Measurements from ENCODE around the gene RXFP1.

Gene RXFP1

GRCh38 chr4:158519226-158519625 lies 2.5 kb upstream of the RXFP1 start:
- Histone ChIP-seq H2BK5ac (ENCODE audit: low read depth, low read length, poor library complexity) (no peak overlapping the region), H3K9me3 (ENCODE audit: insufficient read depth, low read depth, low read length) (no peaks in the 10 kb centered on the region), H2AFZ (ENCODE audit: insufficient read depth, low read length, poor library complexity) (no peak overlapping the region), H4K12ac (ENCODE audit: low read depth, low read length) (no peak overlapping the region), H3K4me2 (ENCODE audit: low read length) (no peak overlapping the region), H3K4me1 (ENCODE audit: control insufficient read depth in 1 of 2, insufficient read depth in 2 of 2, low read length in 2 of 2) (no peaks in the 10 kb centered on the region), H4K91ac (ENCODE audit: low read depth, low read length) (no peak overlapping the region), H3K27ac (ENCODE audit: low read depth, low read length) (no peak overlapping the region), H3K79me2 (ENCODE audit: control insufficient read depth, insufficient read depth, low read length, poor library complexity) (no peaks in the 10 kb centered on the region), H3K4ac (ENCODE audit: low read depth, low read length) (no peak overlapping the region), H3K4me3 (ENCODE audit: low read depth, low read length) (no peak overlapping the region), H3K27me3 (ENCODE audit: insufficient read depth, low read length) (no peaks in the 10 kb centered on the region), H3K9ac (ENCODE audit: low read length) (no peak overlapping the region), H4K8ac (ENCODE audit: low read depth, low read length) (no peak overlapping the region), H3K18ac (ENCODE audit: low read length) (no peak overlapping the region), H3K23ac (ENCODE audit: low read length) (no peak overlapping the region), H3K14ac (ENCODE audit: low read length) (no peak overlapping the region), H3K79me1 (ENCODE audit: low read length) (no peaks in the 10 kb centered on the region), H2BK12ac (ENCODE audit: low read length) (no peak overlapping the region), H2AK5ac (ENCODE audit: low read length) (no peak overlapping the region), H3K36me3 (ENCODE audit: control insufficient read depth in 1 of 2, insufficient read depth in 2 of 2, low read length in 2 of 2) (no peaks in the 10 kb centered on the region), H2BK120ac (ENCODE audit: insufficient read depth, low read length, poor library complexity) (no peak overlapping the region)
- no peak for DNase-seq
- no CpG with 5 or more reads among the region's 7 CpGs for WGBS (ENCODE audit: extremely low coverage, insufficient coverage, insufficient read length)

DNA sequence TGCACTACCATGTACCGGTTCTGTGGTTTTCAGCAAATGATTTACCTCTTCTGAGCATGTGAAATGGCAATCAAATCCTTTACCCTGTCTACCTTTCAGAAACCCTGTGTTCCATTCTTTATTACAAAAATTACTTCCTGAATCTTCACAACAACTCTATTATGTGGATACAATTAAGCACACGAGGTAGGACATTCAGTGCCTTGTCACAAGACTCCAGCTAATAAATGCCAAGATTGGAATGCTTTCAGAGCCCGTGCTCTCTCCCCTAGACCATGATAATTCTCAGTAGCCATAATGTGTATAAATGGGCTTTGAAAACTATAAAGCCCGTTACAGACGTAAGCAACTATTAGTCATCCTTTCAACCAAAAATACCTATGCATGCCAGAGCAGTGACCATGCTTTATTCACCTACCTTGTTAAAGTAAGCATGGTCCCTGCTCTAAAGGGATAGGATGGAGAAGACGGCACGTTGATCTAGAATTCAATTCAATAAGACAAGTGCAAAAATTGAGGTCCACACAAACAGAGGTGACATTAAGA lies 2.4 kb downstream of the RXFP1 start:
- no peak overlapping the region for H3K9ac ChIP-seq (ENCODE audit: low read length)
- H3K23ac ChIP-seq (ENCODE audit: low read length) = no peak overlapping the region
- no peak overlapping the region for H3K4me3 ChIP-seq (ENCODE audit: low read depth, low read length)
- H3K18ac ChIP-seq (ENCODE audit: low read length) = no peak overlapping the region
- H3K27me3 ChIP-seq (ENCODE audit: insufficient read depth, low read length) = no peaks in the 10 kb centered on the region
- no peak overlapping the region for H3K4ac ChIP-seq (ENCODE audit: low read depth, low read length)
- WGBS (ENCODE audit: extremely low coverage, insufficient coverage, insufficient read length) = no CpG with 5 or more reads among the region's 7 CpGs
- no peaks in the 10 kb centered on the region for H3K36me3 ChIP-seq (ENCODE audit: control insufficient read depth in 1 of 2, insufficient read depth in 2 of 2, low read length in 2 of 2)
- H2AK5ac ChIP-seq (ENCODE audit: low read length) = no peak overlapping the region
- H3K27ac ChIP-seq (ENCODE audit: low read depth, low read length) = no peak overlapping the region
- no peak overlapping the region for H2BK120ac ChIP-seq (ENCODE audit: insufficient read depth, low read length, poor library complexity)
- H4K12ac ChIP-seq (ENCODE audit: low read depth, low read length) = no peak overlapping the region
- no peak overlapping the region for H4K91ac ChIP-seq (ENCODE audit: low read depth, low read length)
- H3K4me1 ChIP-seq (ENCODE audit: control insufficient read depth in 1 of 2, insufficient read depth in 2 of 2, low read length in 2 of 2) = no peaks in the 10 kb centered on the region
- no peaks in the 10 kb centered on the region for H3K79me2 ChIP-seq (ENCODE audit: control insufficient read depth, insufficient read depth, low read length, poor library complexity)
- no peak overlapping the region for H4K8ac ChIP-seq (ENCODE audit: low read depth, low read length)
- H3K14ac ChIP-seq (ENCODE audit: low read length) = no peak overlapping the region
- H3K9me3 ChIP-seq (ENCODE audit: insufficient read depth, low read depth, low read length) = no peaks in the 10 kb centered on the region
- DNase-seq = peak in 1 of 2 donors; percentile 16
- H2BK12ac ChIP-seq (ENCODE audit: low read length) = no peak overlapping the region
- H2BK5ac ChIP-seq (ENCODE audit: low read depth, low read length, poor library complexity) = no peak overlapping the region
- H3K79me1 ChIP-seq (ENCODE audit: low read length) = no peaks in the 10 kb centered on the region
- no peak overlapping the region for H2AFZ ChIP-seq (ENCODE audit: insufficient read depth, low read length, poor library complexity)
- no peak overlapping the region for H3K4me2 ChIP-seq (ENCODE audit: low read length)

- H4K12ac ChIP-seq (ENCODE audit: low read depth, low read length) = no peak overlapping the region
- no peaks in the 10 kb centered on the region for H3K9me3 ChIP-seq (ENCODE audit: insufficient read depth, low read depth, low read length)
- no peak overlapping the region for H3K4ac ChIP-seq (ENCODE audit: low read depth, low read length)
- no CpG with 5 or more reads among the region's 1 CpG for WGBS (ENCODE audit: extremely low coverage, insufficient coverage, insufficient read length)
- no peak overlapping the region for H2BK12ac ChIP-seq (ENCODE audit: low read length)
- no peak overlapping the region for H3K14ac ChIP-seq (ENCODE audit: low read length)
- H3K27ac ChIP-seq (ENCODE audit: low read depth, low read length) = no peak overlapping the region
- no peak overlapping the region for H2AFZ ChIP-seq (ENCODE audit: insufficient read depth, low read length, poor library complexity)
- no peak overlapping the region for H2AK5ac ChIP-seq (ENCODE audit: low read length)
- no peak overlapping the region for H4K8ac ChIP-seq (ENCODE audit: low read depth, low read length)
- no peaks in the 10 kb centered on the region for H3K79me2 ChIP-seq (ENCODE audit: control insufficient read depth, insufficient read depth, low read length, poor library complexity)
- no peaks in the 10 kb centered on the region for H3K4me1 ChIP-seq (ENCODE audit: control insufficient read depth in 1 of 2, insufficient read depth in 2 of 2, low read length in 2 of 2)
- H2BK5ac ChIP-seq (ENCODE audit: low read depth, low read length, poor library complexity) = no peak overlapping the region
- no peaks in the 10 kb centered on the region for H3K79me1 ChIP-seq (ENCODE audit: low read length)
- DNase-seq = no peak
- no peak overlapping the region for H3K23ac ChIP-seq (ENCODE audit: low read length)
- no peak overlapping the region for H4K91ac ChIP-seq (ENCODE audit: low read depth, low read length)
- no peak overlapping the region for H3K18ac ChIP-seq (ENCODE audit: low read length)
- H3K4me2 ChIP-seq (ENCODE audit: low read length) = no peak overlapping the region
- H3K4me3 ChIP-seq (ENCODE audit: low read depth, low read length) = no peak overlapping the region
- H2BK120ac ChIP-seq (ENCODE audit: insufficient read depth, low read length, poor library complexity) = no peak overlapping the region
- H3K27me3 ChIP-seq (ENCODE audit: insufficient read depth, low read length) = no peaks in the 10 kb centered on the region
- H3K9ac ChIP-seq (ENCODE audit: low read length) = no peak overlapping the region
- H3K36me3 ChIP-seq (ENCODE audit: control insufficient read depth in 1 of 2, insufficient read depth in 2 of 2, low read length in 2 of 2) = no peaks in the 10 kb centered on the region
Observed at GRCh38 chr4:158527516-158527915, 5.8 kb downstream of the RXFP1 start.

DNA sequence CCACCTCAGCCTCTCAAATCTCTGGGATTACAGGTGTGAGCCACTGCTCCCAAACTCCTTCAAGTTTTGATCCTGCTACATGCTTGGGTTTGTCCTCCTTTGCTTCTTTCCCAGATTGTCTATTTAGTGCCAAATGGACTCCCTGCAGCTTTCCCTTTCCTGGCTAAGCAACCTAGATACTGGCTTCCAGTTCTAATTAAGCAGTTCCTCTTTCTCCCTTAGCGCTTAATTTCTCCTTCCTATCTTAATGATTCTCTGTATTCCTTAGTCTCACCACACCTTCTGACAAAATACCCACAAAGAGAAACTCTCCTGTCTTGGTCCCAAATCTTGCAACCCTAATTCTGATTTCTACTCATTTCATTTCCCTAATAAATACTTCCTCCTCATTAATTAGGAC lies 7.8 kb downstream of the RXFP1 start:
- Histone ChIP-seq H3K4me3 (ENCODE audit: low read depth, low read length) (no peak overlapping the region), H4K91ac (ENCODE audit: low read depth, low read length) (no peak overlapping the region), H3K36me3 (ENCODE audit: control insufficient read depth in 1 of 2, insufficient read depth in 2 of 2, low read length in 2 of 2) (no peaks in the 10 kb centered on the region), H3K4me1 (ENCODE audit: control insufficient read depth in 1 of 2, insufficient read depth in 2 of 2, low read length in 2 of 2) (no peaks in the 10 kb centered on the region), H3K27ac (ENCODE audit: low read depth, low read length) (no peak overlapping the region), H4K8ac (ENCODE audit: low read depth, low read length) (no peak overlapping the region), H3K27me3 (ENCODE audit: insufficient read depth, low read length) (no peaks in the 10 kb centered on the region), H3K23ac (ENCODE audit: low read length) (no peak overlapping the region), H3K14ac (ENCODE audit: low read length) (no peak overlapping the region), H3K79me1 (ENCODE audit: low read length) (no peaks in the 10 kb centered on the region), H2AK5ac (ENCODE audit: low read length) (no peak overlapping the region), H2BK5ac (ENCODE audit: low read depth, low read length, poor library complexity) (no peak overlapping the region), H3K9me3 (ENCODE audit: insufficient read depth, low read depth, low read length) (no peaks in the 10 kb centered on the region), H3K9ac (ENCODE audit: low read length) (no peak overlapping the region), H3K79me2 (ENCODE audit: control insufficient read depth, insufficient read depth, low read length, poor library complexity) (no peaks in the 10 kb centered on the region), H4K12ac (ENCODE audit: low read depth, low read length) (no peak overlapping the region), H3K4me2 (ENCODE audit: low read length) (no peak overlapping the region), H3K4ac (ENCODE audit: low read depth, low read length) (no peak overlapping the region), H2BK120ac (ENCODE audit: insufficient read depth, low read length, poor library complexity) (no peak overlapping the region), H2AFZ (ENCODE audit: insufficient read depth, low read length, poor library complexity) (no peak overlapping the region), H3K18ac (ENCODE audit: low read length) (no peak overlapping the region), H2BK12ac (ENCODE audit: low read length) (no peak overlapping the region)
- no peak for DNase-seq
- WGBS (ENCODE audit: extremely low coverage, insufficient coverage, insufficient read length) = no CpG with 5 or more reads among the region's 1 CpG

All from trophoblast cell (in vitro differentiated cells and primary cell).